H54 (cell line): ENCODE results near the gene CTNNA1.

Experiments used
- DNase-seq: peaks from one replicate; pipeline ENCODE4 v3.0.0; 2011; ENCODE audit warnings: low spot score, mixed read lengths; ENCODE audit not compliant: insufficient read length
- FAIRE-seq: peaks from 3 replicates; lab custom pipeline; 2011; peaks lifted over from hg19 to GRCh38; lab: Jason Lieb, UNC
- POLR2A ChIP-seq: IDR thresholded peaks from 2 replicates; pipeline ENCODE4 v1.6.1; 2011; ENCODE audit warnings: low read depth, mild to moderate bottlenecking, low read length

The CTNNA1 gene

GRCh38 chr5:138981586-138981985 lies 228.4 kb downstream of the CTNNA1 start:
- FAIRE-seq, result no peak
- DNase-seq, result no peak

GRCh38 chr5:138983984-138984383 lies 230.8 kb downstream of the CTNNA1 start:
- no peak for FAIRE-seq
- no peak for DNase-seq

More at GRCh38 chr5:138981586-138981985, 228.4 kb downstream of the CTNNA1 start:
- no peak for TF ChIP-seq POLR2A

More at GRCh38 chr5:138983984-138984383, 230.8 kb downstream of the CTNNA1 start:
- no peak for TF ChIP-seq POLR2A
